CD14-positive monocyte (primary cell): ENCODE data around the gene HKDC1. TPM values are rescaled to one million over a fixed set of nuclear protein-coding genes. Genes with fewer than 3 reads are reported as not detected.

Experiments
- DNase-seq, 3 donors: peaks; one replicate each; pipeline ENCODE4 v3.0.0-alpha.2; 2011 to 2022
- H2AFZ ChIP-seq: 2 replicates; pipeline ENCODE4 v1.6.0; 2012; ENCODE audit warnings: mild to moderate bottlenecking, low read depth, low read length, inconsistent platforms; ENCODE audit not compliant: insufficient read depth, poor library complexity, severe bottlenecking
- H3K27ac ChIP-seq, 2 donors: 1 replicate in 1 of 2; 2 replicates in 1 of 2; pipeline ENCODE4 v1.5.1; 2012 to 2013; ENCODE audit warnings: low read length in 2 of 2, control low read depth in 1 of 2, inconsistent platforms in 1 of 2, low read depth in 1 of 2, mild to moderate bottlenecking in 1 of 2
- H3K27me3 ChIP-seq, 2 donors: one replicate each; pipeline versions ENCODE4 v1.6.0 to v1.6.1; 2011 to 2013; ENCODE audit warnings: low read length in 2 of 2; ENCODE audit not compliant: control insufficient read depth in 2 of 2, insufficient read depth in 2 of 2
- H3K36me3 ChIP-seq, 2 donors: replicated peaks in 1 of 2; 1 replicate in 1 of 2; 2 replicates in 1 of 2; pipeline versions ENCODE4 v1.5.1 to v1.6.1; 2012 to 2013; ENCODE audit warnings: low read length in 2 of 2, control low read depth in 1 of 2, inconsistent platforms in 1 of 2, mild to moderate bottlenecking in 1 of 2; ENCODE audit not compliant: insufficient read depth in 2 of 2, control insufficient read depth in 1 of 2
- H3K4me1 ChIP-seq, 2 donors: 1 replicate in 1 of 2; 2 replicates in 1 of 2; pipeline versions ENCODE4 v1.5.1 to v1.6.1; 2012 to 2013; ENCODE audit warnings: low read length in 2 of 2, control low read depth in 1 of 2, inconsistent platforms in 1 of 2, mild to moderate bottlenecking in 1 of 2, moderate library complexity in 1 of 2; ENCODE audit not compliant: insufficient read depth in 2 of 2, control insufficient read depth in 1 of 2
- H3K4me2 ChIP-seq: replicated peaks from 2 replicates; pipeline ENCODE3; 2012; ENCODE audit warnings: low read length, moderate library complexity, mild to moderate bottlenecking; ENCODE audit not compliant: poor library complexity, severe bottlenecking; ENCODE audit errors: extremely low read depth
- H3K4me3 ChIP-seq, 3 experiments: fragments of 200-600 bp in 1 of 3; sonication (generic) in 1 of 3; replicated peaks in 1 of 3; 1 replicate in 2 of 3; 2 replicates in 1 of 3; pipeline ENCODE4 v1.5.1; 2011 to 2013; ENCODE audit warnings: low read length in 3 of 3, mild to moderate bottlenecking in 3 of 3, control low read depth in 2 of 3, low read depth in 2 of 3, inconsistent platforms in 1 of 3, moderate library complexity in 1 of 3
- H3K79me2 ChIP-seq: 2 replicates; pipeline ENCODE4 v1.6.0; 2012; ENCODE audit warnings: mild to moderate bottlenecking, control low read depth, inconsistent platforms, low read length, moderate library complexity; ENCODE audit not compliant: insufficient read depth
- H3K9ac ChIP-seq: 2 replicates; pipeline ENCODE4 v1.6.0; 2017; ENCODE audit warnings: low read length, mild to moderate bottlenecking; ENCODE audit not compliant: insufficient read depth, poor library complexity, severe bottlenecking
- H3K9me3 ChIP-seq, 2 donors: replicated peaks in 1 of 2; 1 replicate in 1 of 2; 2 replicates in 1 of 2; pipeline versions ENCODE4 v1.5.1 to v1.6.1; 2012 to 2013; ENCODE audit warnings: low read length in 2 of 2, control low read depth in 1 of 2; ENCODE audit not compliant: control insufficient read depth in 1 of 2, insufficient read depth in 1 of 2
- H4K20me1 ChIP-seq: 2 replicates; pipeline ENCODE4 v1.6.0; 2012; ENCODE audit warnings: mild to moderate bottlenecking, low read length, control low read depth, moderate library complexity; ENCODE audit not compliant: insufficient read depth
- H3K27ac Mint-ChIP-seq, 7 donors: one replicate each; pipeline ENCODE4 v1.8.0; 2020; ENCODE audit warnings: mild to moderate bottlenecking in 7 of 7, mixed read lengths in 7 of 7, moderate library complexity in 6 of 7, inconsistent platforms in 2 of 7
- H3K27me3 Mint-ChIP-seq, 3 donors: one replicate each; pipeline ENCODE4 v1.8.0; 2021 to 2022; ENCODE audit warnings: low read depth in 3 of 3, mild to moderate bottlenecking in 3 of 3, mixed read lengths in 3 of 3, moderate library complexity in 3 of 3, inconsistent platforms in 1 of 3
- H3K36me3 Mint-ChIP-seq, 2 donors: one replicate each; pipeline ENCODE4 v1.8.0; 2020; ENCODE audit warnings: mixed read lengths in 2 of 2, inconsistent platforms in 1 of 2, mild to moderate bottlenecking in 1 of 2
- H3K4me1 Mint-ChIP-seq: one replicate; pipeline ENCODE4 v1.8.0; 2020; ENCODE audit warnings: mild to moderate bottlenecking, mixed read lengths
- H3K4me3 Mint-ChIP-seq, 2 donors: one replicate each; pipeline ENCODE4 v1.8.0; 2020; ENCODE audit warnings: mild to moderate bottlenecking in 2 of 2, mixed read lengths in 2 of 2, moderate library complexity in 1 of 2
- H3K9me3 Mint-ChIP-seq, 7 donors: one replicate each; pipeline ENCODE4 v1.8.0; 2020 to 2022; ENCODE audit warnings: mixed read lengths in 7 of 7, mild to moderate bottlenecking in 6 of 7, moderate library complexity in 6 of 7, inconsistent platforms in 2 of 7
- CTCF ChIP-seq: fragments of 200-600 bp; IDR thresholded peaks from one replicate; pipeline ENCODE4 v1.8.0; 2022; ENCODE audit warnings: antibody characterized with exemption, mild to moderate bottlenecking
- WGBS: methylation state at CpG from one replicate; pipeline ENCODE4 v1.1.5; 2013; ENCODE audit warnings: missing lambda C conversion rate; ENCODE audit not compliant: insufficient coverage; 5-methylcytosine and 5-hydroxymethylcytosine counted together
- intact Hi-C, 2 donors: fragments of 100-400 bp; cut with micrococcal nuclease; formaldehyde crosslinking; loops; one replicate each; pipeline versions ENCODE4 v1.15.0 to v1.15.1; 2023
- polyA plus RNA-seq, 3 donors: library from polyadenylated mRNA; depleted of rRNA in 1 of 3; unstranded in 2 of 3; stranded (reverse) in 1 of 3; fragments of 300-500 nt in 2 of 3; fragments of >200 nt in 1 of 3; fragmentation: Illumina TruSeq in 2 of 3; gene quantifications; 1 replicate in 2 of 3; 2 replicates in 1 of 3; pipeline ENCODE4 v1.2.3, GENCODE V29; 2012 to 2021

Gene HKDC1
- polyA plus RNA-seq, 3 donors = not detected

- Mint-ChIP-seq H3K9me3 (no peaks in the 10 kb centered on the region), H3K36me3 (peaks cover 16 to 22% of the 10 kb centered on the region in 2 donors), H3K4me3 (no peak overlapping the region), H3K27ac (peak overlapping the region in 2 of 7 donors; percentile 99 to 100), H3K4me1 (peaks cover 18% of the 10 kb centered on the region), H3K27me3 (peaks cover 0 to 2% (median 0%) of the 10 kb centered on the region in 3 donors)
- Histone ChIP-seq H3K9me3 (no peaks in the 10 kb centered on the region), H3K4me1 (peaks cover 18 to 22% of the 10 kb centered on the region in 2 donors), H3K4me3 (peak overlapping the region in 1 of 3 experiments; percentile 92), H4K20me1 (no peaks in the 10 kb centered on the region), H3K4me2 (peak overlapping the region; percentile 95), H3K79me2 (peaks cover 54% of the 10 kb centered on the region), H3K9ac (no peak overlapping the region), H3K36me3 (peaks cover 7 to 31% of the 10 kb centered on the region in 2 donors), H3K27ac (peak overlapping the region in 1 of 2 donors; percentile 96), H3K27me3 (no peaks in the 10 kb centered on the region), H2AFZ (no peak overlapping the region)
- no peak for TF ChIP-seq CTCF
- intact Hi-C loops = no loop called here
- no CpG with 5 or more reads among the region's 1 CpG for WGBS
- DNase-seq = no peak
Measured at GRCh38 chr10:69181433-69181832, 38.7 kb upstream of the HKDC1 start.

GRCh38 chr10:69182005-69182404 is 38.1 kb upstream of the HKDC1 start:
- no peaks in the 10 kb centered on the region for H3K27me3 ChIP-seq
- Mint-ChIP-seq H3K4me1 (peaks cover 18% of the 10 kb centered on the region), H3K9me3 (no peaks in the 10 kb centered on the region), H3K4me3 (no peak overlapping the region), H3K27ac (peak overlapping the region in 1 of 7 donors; percentile 7), H3K36me3 (peaks cover 21 to 28% of the 10 kb centered on the region in 2 donors), H3K27me3 (peaks cover 0 to 2% (median 0%) of the 10 kb centered on the region in 3 donors)
- H3K4me2 ChIP-seq = no peak overlapping the region
- H3K79me2 ChIP-seq = peaks cover 54% of the 10 kb centered on the region
- no peak overlapping the region for H3K9ac ChIP-seq
- peaks cover 13 to 37% of the 10 kb centered on the region in 2 donors for H3K36me3 ChIP-seq
- no peaks in the 10 kb centered on the region for H3K9me3 ChIP-seq
- H2AFZ ChIP-seq = no peak overlapping the region
- no peak for DNase-seq
- WGBS = no CpG with 5 or more reads among the region's 4 CpGs
- TF ChIP-seq CTCF = no peak
- H3K27ac ChIP-seq = no peak overlapping the region
- H4K20me1 ChIP-seq = no peaks in the 10 kb centered on the region
- no peak overlapping the region for H3K4me3 ChIP-seq
- intact Hi-C loops = no loop called here
- peaks cover 18 to 22% of the 10 kb centered on the region in 2 donors for H3K4me1 ChIP-seq
